Heart left ventricle (tissue), 16 donors: Measurements from ENCODE around the gene TMEM143. TPM values are rescaled to one million over a fixed set of nuclear protein-coding genes. Genes with fewer than 3 reads are reported as not detected.
"Not testable (repeated sequence)": the region's sequence is repeated elsewhere in the genome, so short reads cannot be mapped to it uniquely, and the experiment has no call there.

Experiments used
- ATAC-seq, 4 donors: fragments of 200-7000 bp; cut with Tn5 transposase; one replicate each; pipeline ENCODE4 v1.9.1; 2020 to 2022; ENCODE audit warnings: moderate library complexity in 4 of 4, mild to moderate bottlenecking in 3 of 4, moderate number of reproducible peaks in 1 of 4
- DNase-seq, 5 donors: peaks; one replicate each; pipeline ENCODE4 v3.0.0-alpha.2; 2020
- H3K27ac ChIP-seq, 12 donors: fragments of 200-600 bp; sonication (generic) in 4 of 12; one replicate each; pipeline versions ENCODE4 v1.5.0 to v1.8.0; 2016 to 2022; ENCODE audit warnings: mild to moderate bottlenecking in 2 of 12
- H3K27me3 ChIP-seq, 9 donors: fragments of 200-600 bp; sonication (generic) in 2 of 9; one replicate each; pipeline versions ENCODE4 v1.5.1 to v1.8.0; 2016 to 2022; ENCODE audit warnings: mild to moderate bottlenecking in 3 of 9
- H3K36me3 ChIP-seq, 9 donors: fragments of 200-600 bp; sonication (generic) in 2 of 9; one replicate each; pipeline versions ENCODE4 v1.5.0 to v1.8.0; 2018 to 2022; ENCODE audit warnings: mild to moderate bottlenecking in 2 of 9
- H3K4me1 ChIP-seq, 12 donors: fragments of 200-600 bp; sonication (generic) in 4 of 12; one replicate each; pipeline versions ENCODE4 v1.5.0 to v1.8.0; 2016 to 2022; ENCODE audit warnings: mild to moderate bottlenecking in 3 of 12
- H3K4me3 ChIP-seq, 12 donors: fragments of 200-600 bp; sonication (generic) in 4 of 12; one replicate each; pipeline versions ENCODE4 v1.5.0 to v1.8.0; 2017 to 2022; ENCODE audit warnings: mild to moderate bottlenecking in 9 of 12, moderate library complexity in 4 of 12
- H3K9me3 ChIP-seq, 12 donors: fragments of 200-600 bp; sonication (generic) in 4 of 12; one replicate each; pipeline versions ENCODE4 v1.5.0 to v1.8.0; 2016 to 2022; ENCODE audit warnings: mild to moderate bottlenecking in 1 of 12
- POLR2A ChIP-seq, 2 donors: fragments of 450-650 bp; IDR thresholded peaks; one replicate each; pipeline ENCODE4 v1.6.1; 2017; ENCODE audit warnings: antibody characterized with exemption in 2 of 2, mild to moderate bottlenecking in 2 of 2, moderate library complexity in 2 of 2
- WGBS, 4 donors: extraction: QIAGEN DNeasy Blood & Tissue Kit in 2 of 4; methylation state at CpG; one replicate each; pipeline versions ENCODE4 v1.1.5 to v1.1.7; 2013 to 2018; 5-methylcytosine and 5-hydroxymethylcytosine counted together
- intact Hi-C, 10 donors: fragments of 100-400 bp; cut with DNase I; formaldehyde crosslinking; loops; one replicate each; pipeline versions ENCODE4 v1.11.1 to v1.14.2; 2022
- polyA plus RNA-seq, 2 donors: library from polyadenylated mRNA; stranded (reverse); fragments of 200-250 nt; gene quantifications; one replicate each; pipeline ENCODE4 v1.2.3, GENCODE V29; 2013
- total RNA-seq, 9 donors: library from RNA; depleted of rRNA in 2 of 9; stranded (reverse); fragments of >200 nt in 2 of 9; fragmentation: NEBNext Ultra II Directional in 3 of 9; extraction: Animal tissue kit (Norgen Biotek cat#: 25700) in 3 of 9; gene quantifications; one replicate each; pipeline versions ENCODE4 v1.1.0 to v1.2.4, GENCODE V29; 2016 to 2023
- TF ChIP-seq, protein P1 (sequence below), 12 donors: fragments of 200-600 bp; sonication (generic) in 4 of 12; IDR thresholded peaks; one replicate each; pipeline versions ENCODE4 v1.5.0 to v1.8.0; 2018 to 2022; ENCODE audit warnings: antibody characterized with exemption in 12 of 12, mild to moderate bottlenecking in 5 of 12
- donor health status: ischemic (EF 13 %, LVEDD 7.1; RV severe dilation, severe dysfunction).
- donor health status: healthy with polysubstance abuse.
- donor health status: DM: no; HTN: yes; CAD: no.
- donor health status: DM: no; HTN: no; CAD: no.
- donor health status: ischemic (EF 25% LVEDD 6.9; RV normal size, moderate dysfunction).
- donor health status: ischemic (EF 25% LVEDD 5.7; RV mildly dilated, moderate dysfunction).
- donor health status: healthy.
- donor health status: DM: yes; HTN: yes; CAD: no.
- donor health status: ischemic (EF 35%, LVEDD 5.7; RV mildly dilated, moderate dysfunction).
- donor health status: nonischemic (EF 11% LVEDD 7.7; RV severe dilation, severe dysfunction).
- donor health status: DM: yes; HTN: yes; CAD: no.
- donor health status: PGD.
- donor health status: ischemic (EF 29% LVEDD 5.4; RV normal size, mild dysfunction).
- donor health status: nonischemic (EF 23%, LVEDD 6.1; RV moderate dilation, normal function).

TMEM143 gene
- total and polyA plus RNA-seq, 11 donors, result 12.9 to 96.1 (median 63.5) TPM

GRCh38 chr19:48394331-48395169 is 30.8 kb upstream of the TMEM143 start:
- ATAC-seq, result no peak
- DNase-seq, result no peak
- no peak overlapping the region for H3K4me3 ChIP-seq
- TF ChIP-seq, protein P1, sequence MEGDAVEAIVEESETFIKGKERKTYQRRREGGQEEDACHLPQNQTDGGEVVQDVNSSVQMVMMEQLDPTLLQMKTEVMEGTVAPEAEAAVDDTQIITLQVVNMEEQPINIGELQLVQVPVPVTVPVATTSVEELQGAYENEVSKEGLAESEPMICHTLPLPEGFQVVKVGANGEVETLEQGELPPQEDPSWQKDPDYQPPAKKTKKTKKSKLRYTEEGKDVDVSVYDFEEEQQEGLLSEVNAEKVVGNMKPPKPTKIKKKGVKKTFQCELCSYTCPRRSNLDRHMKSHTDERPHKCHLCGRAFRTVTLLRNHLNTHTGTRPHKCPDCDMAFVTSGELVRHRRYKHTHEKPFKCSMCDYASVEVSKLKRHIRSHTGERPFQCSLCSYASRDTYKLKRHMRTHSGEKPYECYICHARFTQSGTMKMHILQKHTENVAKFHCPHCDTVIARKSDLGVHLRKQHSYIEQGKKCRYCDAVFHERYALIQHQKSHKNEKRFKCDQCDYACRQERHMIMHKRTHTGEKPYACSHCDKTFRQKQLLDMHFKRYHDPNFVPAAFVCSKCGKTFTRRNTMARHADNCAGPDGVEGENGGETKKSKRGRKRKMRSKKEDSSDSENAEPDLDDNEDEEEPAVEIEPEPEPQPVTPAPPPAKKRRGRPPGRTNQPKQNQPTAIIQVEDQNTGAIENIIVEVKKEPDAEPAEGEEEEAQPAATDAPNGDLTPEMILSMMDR (IDR thresholded peaks at IDR 0.05), result no peak
- no peak for TF ChIP-seq POLR2A (IDR thresholded peaks at IDR 0.05)
- no peak overlapping the region for H3K27ac ChIP-seq
- WGBS, 4 donors, result 5 to 15% (median 6%) methylated on average over 8 to 38 of the region's 38 CpGs
- peaks cover 0 to 36% (median 14%) of the 10 kb centered on the region in 12 donors for H3K4me1 ChIP-seq
- peaks cover 0 to under 1% (median 0%) of the 10 kb centered on the region in 9 donors for H3K36me3 ChIP-seq
- H3K27me3 ChIP-seq, result peaks cover 24 to 71% (median 51%) of the 10 kb centered on the region in 9 donors
- intact Hi-C loops, result loop anchor here in 3 of 10 donors (5.0 to 10.0 kb wide), 5 partner anchors 53 to 193 kb away; partner anchors contain the start of gene GRWD1 (in 1 of the 3)
- H3K9me3 ChIP-seq, result no peaks in the 10 kb centered on the region

DNA sequence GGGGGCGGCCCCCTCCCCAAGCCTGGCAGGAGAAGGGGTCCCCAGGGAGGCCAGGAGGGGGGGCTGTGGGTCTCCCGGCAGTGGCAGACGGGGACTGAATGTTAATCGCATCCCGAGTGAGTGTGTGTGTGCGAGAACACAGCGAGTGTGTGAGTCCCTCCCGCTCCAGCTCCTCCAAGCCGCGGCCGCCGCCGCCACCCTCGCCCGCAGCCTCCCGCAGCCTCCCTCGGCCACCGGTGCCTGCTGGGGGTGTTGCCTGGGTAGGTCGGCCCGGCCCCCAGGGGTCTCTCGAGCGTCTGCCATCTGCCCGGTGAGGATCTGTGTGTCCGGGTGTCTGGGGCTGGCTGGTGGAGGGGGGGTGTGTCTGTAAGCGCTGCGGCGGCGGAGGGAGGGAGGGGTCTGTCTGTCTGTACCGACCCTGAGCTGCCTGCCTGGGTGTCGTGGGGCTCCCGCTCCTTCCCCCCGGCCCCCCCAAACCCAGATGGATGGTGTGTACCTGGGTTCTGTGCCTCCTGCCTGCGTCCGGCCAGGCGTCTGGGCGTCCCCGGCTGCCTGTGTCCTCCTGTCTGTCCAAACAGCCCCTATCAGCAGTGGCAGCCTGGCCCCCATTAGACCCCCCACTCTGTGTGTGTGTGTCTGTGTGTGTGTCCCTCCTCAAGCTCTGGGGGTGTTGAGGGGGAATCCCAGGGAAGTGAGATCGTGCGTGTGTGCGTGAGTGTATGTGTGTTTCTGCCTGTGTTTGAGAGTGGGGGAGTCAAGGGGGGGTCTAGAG is 30.0 kb upstream of the TMEM143 start, which contains the start of gene GRIN2D:
TSS of gene GRIN2D (plus strand) at position 110 of the 772 bp plus-strand sequence. CDS start 4,725 bp downstream, outside the sequence.
- TF ChIP-seq, protein P1 (IDR thresholded peaks at IDR 0.05), result no peak
- no peak for TF ChIP-seq POLR2A (IDR thresholded peaks at IDR 0.05)
- Histone ChIP-seq H3K27ac (no peak within 1 kb of the TSS), H3K9me3 (no peaks in the 10 kb centered on the region), H3K4me3 (peak within 1 kb of the TSS in 2 of 12 donors; percentile 5 to 19), H3K36me3 (peaks cover 0 to 9% (median 7%) of the 10 kb centered on the region in 9 donors), H3K27me3 (peaks cover 24 to 65% (median 51%) of the 10 kb centered on the region in 9 donors), H3K4me1 (peaks cover 0 to 37% (median 16%) of the 10 kb centered on the region in 12 donors)
- intact Hi-C loops, result loop anchor here in 3 of 10 donors (5.0 to 10.0 kb wide), 5 partner anchors 54 to 194 kb away; partner anchors contain the start of gene GRWD1 (in 1 of the 3)
- ATAC-seq (no peak), DNase-seq (no peak)
- 1 to 4% (median 2%) methylated on average over 16 to 40 of the region's 40 CpGs for WGBS, 4 donors

DNA sequence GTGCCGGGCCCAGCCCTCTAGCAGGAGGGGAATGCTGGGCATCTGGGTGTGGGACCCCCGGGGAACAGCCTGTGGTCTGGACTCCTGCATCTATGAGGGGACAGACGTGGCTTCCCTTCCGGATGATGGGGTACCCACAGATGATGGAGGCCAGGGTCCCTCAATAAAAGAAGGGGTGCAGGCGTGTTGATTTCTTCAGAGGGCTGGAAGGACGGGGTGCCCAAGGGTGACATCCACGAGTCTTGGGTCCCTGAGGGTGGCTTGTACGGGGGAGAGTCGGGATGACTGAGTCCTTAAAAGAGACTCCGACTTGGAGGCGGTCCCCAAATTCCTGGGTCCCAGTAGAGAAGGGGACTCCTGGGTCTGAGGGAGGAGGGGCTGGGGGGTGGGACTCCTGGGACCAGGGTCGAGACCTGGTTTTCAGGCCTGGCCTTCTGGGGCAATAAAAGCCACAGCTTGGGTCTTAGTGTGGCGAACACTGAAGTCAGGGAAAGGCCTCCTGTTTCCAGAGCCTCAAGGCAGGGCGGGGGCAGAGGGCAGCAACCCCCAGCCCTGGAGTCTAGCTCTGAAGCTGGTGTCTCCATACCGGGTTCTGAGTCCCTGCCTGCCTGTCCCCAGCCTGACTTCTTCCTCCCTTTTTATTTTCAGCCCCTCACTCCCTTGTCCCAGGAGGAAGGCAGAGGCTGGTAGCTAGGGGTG is 29.3 kb upstream of the TMEM143 start:
- Histone ChIP-seq H3K4me3 (no peak overlapping the region), H3K36me3 (peaks cover 0 to 16% (median 14%) of the 10 kb centered on the region in 9 donors), H3K27ac (no peak overlapping the region), H3K4me1 (peaks cover 0 to 30% (median 15%) of the 10 kb centered on the region in 12 donors), H3K27me3 (peaks cover 24 to 59% (median 49%) of the 10 kb centered on the region in 9 donors), H3K9me3 (no peaks in the 10 kb centered on the region)
- 78 to 87% (median 83%) methylated on average over 14 to 15 of the region's 15 CpGs for WGBS, 4 donors
- intact Hi-C loops, result loop anchor here in 3 of 10 donors (5.0 to 10.0 kb wide), 5 partner anchors 54 to 194 kb away; partner anchors contain the start of gene GRWD1 (in 1 of the 3)
- no peak for DNase-seq
- TF ChIP-seq POLR2A (IDR thresholded peaks at IDR 0.05), result no peak
- TF ChIP-seq, protein P1 (IDR thresholded peaks at IDR 0.05), result no peak
- ATAC-seq, result no peak

GRCh38 chr19:48392006-48392344 is 28.2 kb upstream of the TMEM143 start:
- H3K27ac ChIP-seq, DNase-seq, H3K4me3 ChIP-seq, ATAC-seq, H3K9me3 ChIP-seq: not testable (repeated sequence)
- Histone ChIP-seq H3K36me3 (peaks cover 0 to 27% (median 25%) of the 10 kb centered on the region in 9 donors), H3K4me1 (peaks cover 0 to 28% (median 12%) of the 10 kb centered on the region in 12 donors), H3K27me3 (peaks cover 19 to 49% (median 41%) of the 10 kb centered on the region in 9 donors)
- WGBS, 4 donors, result 60 to 88% (median 75%) methylated on average over 1 of the region's 1 CpG; no CpG with 5 or more reads in 1 of the 4 donors
- intact Hi-C loops, result loop anchor here in 3 of 10 donors (5.0 to 10.0 kb wide), 5 partner anchors 55 to 195 kb away; partner anchors contain the start of gene GRWD1 (in 1 of the 3)
